Transverse colon (tissue), 4 donors: ENCODE measurements around the gene UPB1. TPM values are rescaled to one million over a fixed set of nuclear protein-coding genes. Genes with fewer than 3 reads are reported as not detected.

Experiments
- DNase-seq: peaks from one replicate; pipeline ENCODE4 v3.0.0-alpha.2; 2019
- H3K27ac ChIP-seq, 4 donors: fragments of 200-600 bp; sonication (generic); 2 replicates each; pipeline ENCODE4 v1.5.1; 2016 to 2018; ENCODE audit warnings: inconsistent platforms in 4 of 4
- H3K27me3 ChIP-seq: fragments of 200-600 bp; sonication (generic); 2 replicates; pipeline ENCODE4 v1.5.1; 2017; ENCODE audit warnings: inconsistent platforms
- H3K36me3 ChIP-seq, 4 donors: fragments of 200-600 bp; sonication (generic); 2 replicates each; pipeline ENCODE4 v1.5.1; 2017 to 2019; ENCODE audit warnings: inconsistent platforms in 4 of 4
- H3K4me1 ChIP-seq, 4 donors: fragments of 200-600 bp; sonication (generic); 2 replicates each; pipeline ENCODE4 v1.5.1; 2017 to 2020; ENCODE audit warnings: inconsistent platforms in 4 of 4
- H3K4me3 ChIP-seq, 4 donors: fragments of 200-600 bp; sonication (generic); 1 replicate in 1 of 4; 2 replicates in 3 of 4; pipeline versions ENCODE4 v1.5.1 to v1.6.1; 2017 to 2019; ENCODE audit warnings: inconsistent platforms in 4 of 4
- H3K9me3 ChIP-seq, 2 donors: fragments of 200-600 bp; sonication (generic); 2 replicates each; pipeline ENCODE4 v1.5.1; 2017 to 2019; ENCODE audit warnings: inconsistent platforms in 2 of 2
- EP300 ChIP-seq: sonication (generic); formaldehyde crosslinking; IDR thresholded peaks from one replicate; pipeline ENCODE4 v1.6.1; 2017; ENCODE audit warnings: antibody characterized with exemption, low read depth
- POLR2A ChIP-seq: fragments of 450-650 bp; IDR thresholded peaks from one replicate; pipeline ENCODE4 v1.6.1; 2016; ENCODE audit warnings: antibody characterized with exemption, mild to moderate bottlenecking, moderate library complexity
- POLR2AphosphoS5 ChIP-seq, 3 donors: sonication (generic); formaldehyde crosslinking; IDR thresholded peaks; one replicate each; pipeline ENCODE4 v1.6.1; 2016; ENCODE audit warnings: antibody characterized with exemption in 3 of 3
- WGBS, 2 donors: methylation state at CpG; one replicate each; pipeline ENCODE4 v1.1.5; 2018; ENCODE audit warnings: low coverage in 1 of 2; 5-methylcytosine and 5-hydroxymethylcytosine counted together
- in situ Hi-C, 4 donors: fragments of 200-750 bp; cut with MboI; loops; one replicate each; pipeline versions ENCODE4 v1.15.0 to v1.15.1; 2017; ENCODE audit warnings: low sequenced_read_pairs in 3 of 4, low pct_ligation_motif_present in 1 of 4, low pct_unique_long_range_greater_than_20kb in 1 of 4
- intact Hi-C: fragments of 100-400 bp; cut with DNase I; formaldehyde crosslinking; loops from one replicate; pipeline ENCODE4 v1.15.1; 2023; ENCODE audit warnings: low total_unique reads
- total RNA-seq, 4 donors: library from RNA; depleted of rRNA; stranded (reverse); fragments of >200 nt; gene quantifications; one replicate each; pipeline ENCODE4 v1.1.0, GENCODE V29; 2016
- TF ChIP-seq, protein P1 (sequence below), 5 experiments: fragments of 200-600 bp in 3 of 5; fragments of 450-650 bp in 2 of 5; sonication (generic) in 3 of 5; IDR thresholded peaks; 1 replicate in 2 of 5; 2 replicates in 3 of 5; pipeline ENCODE4 v1.5.1; 2016 to 2017; ENCODE audit warnings: antibody characterized with exemption in 5 of 5, inconsistent platforms in 3 of 5, mild to moderate bottlenecking in 2 of 5, moderate library complexity in 1 of 5

UPB1 gene
- total RNA-seq, 4 donors from 2014 or later, result 0.32 TPM; not detected in 3

DNA sequence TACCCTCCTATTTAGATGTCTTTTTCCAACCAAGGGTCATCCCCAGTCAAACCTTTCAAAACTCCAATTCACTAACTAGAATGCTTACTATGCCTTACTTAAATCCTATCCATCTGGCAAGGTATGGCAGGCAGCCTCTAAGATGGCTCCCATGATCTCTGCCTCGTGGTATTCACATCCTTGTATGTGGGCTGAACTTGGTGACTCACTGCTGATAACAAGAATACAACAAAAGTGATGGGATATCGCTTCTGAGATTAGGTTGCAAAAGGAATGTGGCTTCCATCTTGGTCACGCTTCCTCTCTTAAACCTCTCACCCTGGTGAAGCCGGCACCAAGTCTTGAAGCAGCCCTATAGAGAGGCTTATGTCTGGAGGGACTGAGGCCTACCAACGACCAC, 29.6 kb upstream of the UPB1 start:
- 49 to 80% methylated on average over 2 to 5 of the region's 5 CpGs for WGBS, 2 donors
- DNase-seq, result no peak
- peaks cover 0 to 14% (median 5%) of the 10 kb centered on the region in 4 donors for H3K4me1 ChIP-seq
- H3K27me3 ChIP-seq, result no peaks in the 10 kb centered on the region
- TF ChIP-seq, protein P1, sequence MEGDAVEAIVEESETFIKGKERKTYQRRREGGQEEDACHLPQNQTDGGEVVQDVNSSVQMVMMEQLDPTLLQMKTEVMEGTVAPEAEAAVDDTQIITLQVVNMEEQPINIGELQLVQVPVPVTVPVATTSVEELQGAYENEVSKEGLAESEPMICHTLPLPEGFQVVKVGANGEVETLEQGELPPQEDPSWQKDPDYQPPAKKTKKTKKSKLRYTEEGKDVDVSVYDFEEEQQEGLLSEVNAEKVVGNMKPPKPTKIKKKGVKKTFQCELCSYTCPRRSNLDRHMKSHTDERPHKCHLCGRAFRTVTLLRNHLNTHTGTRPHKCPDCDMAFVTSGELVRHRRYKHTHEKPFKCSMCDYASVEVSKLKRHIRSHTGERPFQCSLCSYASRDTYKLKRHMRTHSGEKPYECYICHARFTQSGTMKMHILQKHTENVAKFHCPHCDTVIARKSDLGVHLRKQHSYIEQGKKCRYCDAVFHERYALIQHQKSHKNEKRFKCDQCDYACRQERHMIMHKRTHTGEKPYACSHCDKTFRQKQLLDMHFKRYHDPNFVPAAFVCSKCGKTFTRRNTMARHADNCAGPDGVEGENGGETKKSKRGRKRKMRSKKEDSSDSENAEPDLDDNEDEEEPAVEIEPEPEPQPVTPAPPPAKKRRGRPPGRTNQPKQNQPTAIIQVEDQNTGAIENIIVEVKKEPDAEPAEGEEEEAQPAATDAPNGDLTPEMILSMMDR (IDR thresholded peaks at IDR 0.05), result no peak
- TF ChIP-seq POLR2A (no peak), EP300 (no peak), POLR2AphosphoS5 (IDR thresholded peaks at IDR 0.05) (no peak)
- in situ Hi-C loops (no loop called here), intact Hi-C loops (no loop called here)
- H3K9me3 ChIP-seq, result no peaks in the 10 kb centered on the region
- H3K36me3 ChIP-seq, result no peaks in the 10 kb centered on the region
- H3K4me3 ChIP-seq, result no peak overlapping the region
- H3K27ac ChIP-seq, result no peak overlapping the region

- H3K36me3 ChIP-seq, result no peaks in the 10 kb centered on the region
- H3K27ac ChIP-seq, result no peak overlapping the region
- TF ChIP-seq EP300 (no peak), POLR2AphosphoS5 (IDR thresholded peaks at IDR 0.05) (no peak), POLR2A (no peak)
- TF ChIP-seq, protein P1 (IDR thresholded peaks at IDR 0.05), result no peak
- H3K4me3 ChIP-seq, result no peak overlapping the region
- in situ Hi-C loops, result no loop called here
- DNase-seq, result no peak
- H3K9me3 ChIP-seq, result no peaks in the 10 kb centered on the region
- intact Hi-C loops, result no loop called here
- 87 to 89% methylated on average over 3 of the region's 3 CpGs for WGBS, 2 donors
- H3K4me1 ChIP-seq, result peaks cover 0 to 14% (median 5%) of the 10 kb centered on the region in 4 donors
- H3K27me3 ChIP-seq, result no peaks in the 10 kb centered on the region
Observed at GRCh38 chr22:24465975-24466374, 29.2 kb upstream of the UPB1 start.

DNA sequence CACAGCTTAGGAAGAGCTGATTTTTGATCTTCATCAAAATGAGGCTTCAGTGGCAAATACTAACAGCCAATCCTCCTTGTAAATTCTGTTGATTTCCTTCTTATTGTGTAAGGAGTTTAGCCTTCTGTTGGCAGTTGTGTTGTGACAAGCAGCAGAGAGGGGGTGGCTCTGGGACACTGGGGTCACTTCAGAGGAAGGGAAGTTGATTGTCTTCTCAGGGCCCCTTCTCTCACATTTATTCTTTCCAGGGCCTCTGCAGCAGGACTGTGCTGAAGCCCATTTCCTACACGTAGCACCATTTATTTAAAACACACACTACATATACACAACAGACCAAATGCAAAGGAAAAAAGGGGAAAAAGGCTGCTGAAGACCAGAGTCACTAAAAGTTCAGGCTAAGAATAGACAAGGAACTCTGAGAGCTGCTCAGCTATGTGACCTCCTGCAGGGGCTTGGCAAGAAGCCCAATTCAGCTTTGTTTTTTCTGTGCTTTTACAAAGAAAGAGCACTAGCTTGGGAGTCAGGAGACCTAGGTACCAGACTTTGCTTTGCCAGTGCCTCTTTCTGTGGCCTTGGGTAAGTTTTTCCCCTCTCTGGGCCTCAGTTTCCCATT, 28.3 kb upstream of the UPB1 start:
- Histone ChIP-seq H3K4me3 (no peak overlapping the region), H3K27me3 (no peaks in the 10 kb centered on the region), H3K27ac (peak overlapping the region in 3 of 4 donors; percentile 6 to 38 (median 18)), H3K36me3 (no peaks in the 10 kb centered on the region), H3K9me3 (no peaks in the 10 kb centered on the region), H3K4me1 (peaks cover 0 to 14% (median 5%) of the 10 kb centered on the region in 4 donors)
- in situ Hi-C loops (no loop called here), intact Hi-C loops (no loop called here)
- 33 to 62% methylated on average over 1 of the region's 1 CpG for WGBS, 2 donors
- TF ChIP-seq EP300 (no peak), POLR2AphosphoS5 (IDR thresholded peaks at IDR 0.05) (no peak), POLR2A (no peak)
- TF ChIP-seq, protein P1 (IDR thresholded peaks at IDR 0.05), result no peak
- no peak for DNase-seq

DNA sequence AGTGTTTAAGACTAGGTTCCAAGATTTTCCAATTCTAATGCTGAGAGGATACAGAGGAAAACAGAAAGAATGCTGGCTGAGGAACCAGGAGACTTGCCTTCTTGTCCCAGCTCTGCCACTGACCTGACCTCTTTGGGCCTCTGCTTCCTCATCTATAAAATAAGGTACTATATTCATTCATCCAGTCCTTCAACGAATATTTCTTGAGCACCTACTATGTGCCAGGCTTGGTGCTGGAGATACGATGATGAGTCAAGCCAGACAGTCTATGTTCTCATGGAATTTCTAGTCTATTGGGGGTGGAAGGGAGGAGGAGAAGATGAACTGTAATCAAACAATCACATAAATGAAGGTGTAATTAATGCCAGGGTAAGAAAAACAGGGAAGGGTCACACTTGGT, 27.8 kb upstream of the UPB1 start:
- no peak overlapping the region for H3K4me3 ChIP-seq
- H3K27me3 ChIP-seq, result no peaks in the 10 kb centered on the region
- H3K4me1 ChIP-seq, result peaks cover 0 to 14% (median 5%) of the 10 kb centered on the region in 4 donors
- H3K27ac ChIP-seq, result peak overlapping the region in 2 of 4 donors; percentile 18 to 38
- in situ Hi-C loops (no loop called here), intact Hi-C loops (no loop called here)
- 58 to 100% methylated on average over 1 to 2 of the region's 2 CpGs for WGBS, 2 donors
- no peaks in the 10 kb centered on the region for H3K9me3 ChIP-seq
- no peak for DNase-seq
- H3K36me3 ChIP-seq, result no peaks in the 10 kb centered on the region
- no peak for TF ChIP-seq POLR2A

- no peak for DNase-seq
Observed at GRCh38 chr22:24471570-24471969, 23.6 kb upstream of the UPB1 start.

More at GRCh38 chr22:24471570-24471969, 23.6 kb upstream of the UPB1 start:
- H3K9me3 ChIP-seq, result no peaks in the 10 kb centered on the region
- WGBS, 2 donors, result 71 to 85% methylated on average over 2 to 4 of the region's 4 CpGs
- peaks cover 0 to 9% (median 3%) of the 10 kb centered on the region in 4 donors for H3K4me1 ChIP-seq
- TF ChIP-seq POLR2A (no peak), EP300 (no peak), POLR2AphosphoS5 (IDR thresholded peaks at IDR 0.05) (no peak)
- TF ChIP-seq, protein P1 (IDR thresholded peaks at IDR 0.05), result no peak
- no peak overlapping the region for H3K27ac ChIP-seq
- no peaks in the 10 kb centered on the region for H3K36me3 ChIP-seq
- H3K4me3 ChIP-seq, result no peak overlapping the region
- in situ Hi-C loops (no loop called here), intact Hi-C loops (no loop called here)
- no peaks in the 10 kb centered on the region for H3K27me3 ChIP-seq
